ENCODE data around the gene USP16. TPM values are rescaled to one million over a fixed set of nuclear protein-coding genes. Genes with fewer than 3 reads are reported as not detected.
A peak's percentile ranks its signal among the peaks of the same experiment; 100 is the strongest.

The USP16 gene
- total and polyA plus RNA-seq, 5 experiments from 2014 or later, result 20.0 to 62.6 (median 21.9) TPM

GRCh38 chr21:29092102-29092959 lies 67.9 kb downstream of the USP16 start:
- ATAC-seq (no peak), DNase-seq (no peak)
- POLR2A ChIA-PET, result no interaction called here
- no peaks in the 10 kb centered on the region for H3K9me3 Mint-ChIP-seq
- H3K36me3 Mint-ChIP-seq, result peaks cover 0 to 30% (median 13%) of the 10 kb centered on the region in 3 donors
- H3K27ac Mint-ChIP-seq, result no peak overlapping the region
- H3K27me3 Mint-ChIP-seq, result no peaks in the 10 kb centered on the region
- H3K4me1 Mint-ChIP-seq, result peaks cover 0 to 7% (median 2%) of the 10 kb centered on the region in 4 donors
- H3K4me3 Mint-ChIP-seq, result no peak overlapping the region

GRCh38 chr21:29096218-29097015 lies 71.9 kb downstream of the USP16 start:
- peaks cover 0 to 40% (median 18%) of the 10 kb centered on the region in 3 donors for H3K36me3 Mint-ChIP-seq
- no peaks in the 10 kb centered on the region for H3K27me3 Mint-ChIP-seq
- POLR2A ChIA-PET, result no interaction called here

GRCh38 chr21:29098156-29098555 lies 73.7 kb downstream of the USP16 start:
- no peaks in the 10 kb centered on the region for H3K4me1 Mint-ChIP-seq
- POLR2A ChIA-PET, result no interaction called here
- no peak overlapping the region for H3K4me3 Mint-ChIP-seq
- ATAC-seq, result no peak
- H3K36me3 Mint-ChIP-seq, result peaks cover 0 to 36% (median 16%) of the 10 kb centered on the region in 3 donors
- DNase-seq, result no peak
- no peak overlapping the region for H3K27ac Mint-ChIP-seq
- H3K9me3 Mint-ChIP-seq, result no peaks in the 10 kb centered on the region
- H3K27me3 Mint-ChIP-seq, result no peaks in the 10 kb centered on the region

More at GRCh38 chr21:29096218-29097015, 71.9 kb downstream of the USP16 start:
- Mint-ChIP-seq H3K4me3 (no peak overlapping the region), H3K9me3 (no peaks in the 10 kb centered on the region), H3K4me1 (no peaks in the 10 kb centered on the region), H3K27ac (no peak overlapping the region)
- DNase-seq (no peak), ATAC-seq (no peak)

GRCh38 chr21:29102791-29103257 lies 78.4 kb downstream of the USP16 start:
- H3K9me3 Mint-ChIP-seq, result no peaks in the 10 kb centered on the region
- no peak overlapping the region for H3K4me3 Mint-ChIP-seq
- POLR2A ChIA-PET, result interaction anchor here (0.7 kb wide), 1 partner anchor 267 kb away, joined by 3 read pairs; no protein-coding TSS in a partner anchor
- peaks cover 0 to 30% (median 29%) of the 10 kb centered on the region in 3 donors for H3K36me3 Mint-ChIP-seq
- peak overlapping the region in 1 of 10 donors; percentile 15 for H3K27ac Mint-ChIP-seq
- peaks cover 0 to 1% (median 0%) of the 10 kb centered on the region in 4 donors for H3K4me1 Mint-ChIP-seq
- DNase-seq, result no peak
- no peak for ATAC-seq
- no peaks in the 10 kb centered on the region for H3K27me3 Mint-ChIP-seq

Other genes with a start within 250 kb of the USP16 start
- gene LTN1, start 31.8 kb upstream of the USP16 start, total RNA-seq, result 10 to 100 TPM; 30.3 to 30.5 TPM
- 10 to 100 TPM; 12.0 to 14.1 (median 13.0) TPM for gene LTN1, start 31.8 kb upstream of the USP16 start, polyA plus RNA-seq
- 1 to 10 TPM; 6.2 to 8.6 TPM for gene RWDD2B, start 5.3 kb upstream of the USP16 start, total RNA-seq
- 10 to 100 TPM; 12.0 to 15.7 (median 12.6) TPM for gene RWDD2B, start 5.3 kb upstream of the USP16 start, polyA plus RNA-seq
- 100 to 1,000 TPM; 145 to 148 TPM for gene CCT8, start 49.0 kb downstream of the USP16 start, total RNA-seq
- gene CCT8, start 49.0 kb downstream of the USP16 start, polyA plus RNA-seq, result 100 to 1,000 TPM; 130 to 182 (median 168) TPM
- 10 to 100 TPM; 13.1 to 13.5 TPM for gene MAP3K7CL, start 106.0 kb downstream of the USP16 start, total RNA-seq
- 1 to 10 TPM; 2.6 to 6.5 (median 5.4) TPM for gene MAP3K7CL, start 106.0 kb downstream of the USP16 start, polyA plus RNA-seq

Data from naive thymus-derived CD8-positive, alpha-beta T cell (primary cell).